Colonic mucosa (tissue), 4 donors: ENCODE results near the gene UBAC2. TPM values are rescaled to one million over a fixed set of nuclear protein-coding genes. Genes with fewer than 3 reads are reported as not detected.

Source experiments
- DNase-seq: peaks from one replicate; pipeline ENCODE4 v3.0.0-alpha.2; 2020
- H3K27ac ChIP-seq: fragments of 200-600 bp; one replicate; pipeline ENCODE4 v1.8.0; 2021
- H3K27me3 ChIP-seq: fragments of 200-600 bp; one replicate; pipeline ENCODE4 v1.8.0; 2021
- H3K36me3 ChIP-seq: fragments of 200-600 bp; one replicate; pipeline ENCODE4 v1.8.0; 2021
- H3K4me1 ChIP-seq: fragments of 200-600 bp; one replicate; pipeline ENCODE4 v1.8.0; 2021; ENCODE audit warnings: mild to moderate bottlenecking
- H3K4me3 ChIP-seq: fragments of 200-600 bp; one replicate; pipeline ENCODE4 v1.8.0; 2021
- H3K9ac ChIP-seq, 2 donors: one replicate each; pipeline ENCODE4 v1.7.0; 2013; ENCODE audit warnings: control low read depth in 2 of 2, low read depth in 2 of 2, low read length in 2 of 2
- H3K9me3 ChIP-seq: fragments of 200-600 bp; one replicate; pipeline ENCODE4 v1.8.0; 2021
- CTCF ChIP-seq: fragments of 200-600 bp; IDR thresholded peaks from one replicate; pipeline ENCODE4 v1.8.0; 2022; ENCODE audit warnings: antibody characterized with exemption, mild to moderate bottlenecking
- intact Hi-C: fragments of 100-400 bp; cut with DNase I; formaldehyde crosslinking; loops from one replicate; pipeline ENCODE4 v1.14.1; 2022
- total RNA-seq, 2 donors: library from RNA; stranded (reverse); fragmentation: NEBNext Ultra II Directional in 1 of 2; extraction: Animal tissue kit (Norgen Biotek cat#: 25700) in 1 of 2; gene quantifications; one replicate each; pipeline ENCODE4 v1.2.1, GENCODE V29; 2021
- donor health status: healthy.
- donor health status: DM: no; HTN: no; CAD: no.
- donor health status: DM: no; HTN: no; CAD: no.

Gene UBAC2
- total RNA-seq, 2 donors from 2014 or later: 67.6 to 88.4 TPM

DNA sequence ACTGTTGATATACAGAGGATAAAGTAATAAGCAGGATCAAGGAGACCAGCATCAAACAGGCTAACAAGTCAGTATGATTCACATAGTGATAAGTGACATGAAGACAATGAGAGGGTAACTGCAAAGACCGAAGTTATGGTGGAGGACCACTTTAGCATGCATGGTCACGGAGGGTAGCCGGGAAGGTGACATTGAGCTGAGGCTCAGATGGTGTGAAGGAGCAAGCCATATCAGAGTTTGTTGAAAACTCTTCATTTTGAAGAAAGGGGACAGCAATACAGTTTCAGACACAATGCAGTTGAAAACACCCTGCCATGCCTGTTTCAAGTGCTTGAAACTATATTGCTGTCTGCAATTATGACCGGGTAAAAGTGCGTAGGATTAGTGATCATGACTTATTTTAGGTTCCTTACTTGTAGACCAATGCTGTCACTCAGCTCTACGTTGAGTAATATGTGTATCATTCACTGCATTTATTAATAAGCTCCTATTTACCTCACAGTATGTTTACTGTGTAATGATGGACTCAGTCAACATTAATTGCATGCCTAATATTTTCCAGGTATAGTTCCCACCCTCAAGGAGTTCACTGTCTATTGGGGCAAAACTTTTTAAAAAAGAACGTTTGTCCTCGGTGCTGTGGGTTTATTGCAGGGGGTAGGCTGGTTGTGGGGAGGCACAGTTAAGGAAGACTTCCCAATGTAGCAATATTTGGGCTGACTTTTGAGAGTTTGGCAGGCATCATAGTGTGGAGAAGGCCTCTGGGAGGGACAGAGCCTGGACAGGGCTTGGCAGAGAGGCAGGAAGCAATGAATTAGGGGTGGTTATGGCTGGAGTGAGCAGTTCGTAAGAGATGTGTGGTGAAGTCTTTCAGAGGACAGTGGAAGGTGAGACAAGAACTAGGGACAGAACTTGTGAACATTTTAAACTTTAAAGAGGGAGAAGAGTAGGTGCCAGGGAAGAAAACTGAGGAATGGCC is 3.2 kb downstream of the UBAC2 start:
- Histone ChIP-seq H3K4me1 (peaks cover 5% of the 10 kb centered on the region), H3K9ac (no peak overlapping the region), H3K4me3 (no peak overlapping the region), H3K36me3 (no peaks in the 10 kb centered on the region), H3K27me3 (no peaks in the 10 kb centered on the region), H3K27ac (no peak overlapping the region), H3K9me3 (no peaks in the 10 kb centered on the region)
- DNase-seq: peak; percentile 14
- intact Hi-C loops: loop anchor here (10.0 kb wide), 1 partner anchor 119 kb away; no protein-coding TSS in a partner anchor
- no peak for TF ChIP-seq CTCF

DNA sequence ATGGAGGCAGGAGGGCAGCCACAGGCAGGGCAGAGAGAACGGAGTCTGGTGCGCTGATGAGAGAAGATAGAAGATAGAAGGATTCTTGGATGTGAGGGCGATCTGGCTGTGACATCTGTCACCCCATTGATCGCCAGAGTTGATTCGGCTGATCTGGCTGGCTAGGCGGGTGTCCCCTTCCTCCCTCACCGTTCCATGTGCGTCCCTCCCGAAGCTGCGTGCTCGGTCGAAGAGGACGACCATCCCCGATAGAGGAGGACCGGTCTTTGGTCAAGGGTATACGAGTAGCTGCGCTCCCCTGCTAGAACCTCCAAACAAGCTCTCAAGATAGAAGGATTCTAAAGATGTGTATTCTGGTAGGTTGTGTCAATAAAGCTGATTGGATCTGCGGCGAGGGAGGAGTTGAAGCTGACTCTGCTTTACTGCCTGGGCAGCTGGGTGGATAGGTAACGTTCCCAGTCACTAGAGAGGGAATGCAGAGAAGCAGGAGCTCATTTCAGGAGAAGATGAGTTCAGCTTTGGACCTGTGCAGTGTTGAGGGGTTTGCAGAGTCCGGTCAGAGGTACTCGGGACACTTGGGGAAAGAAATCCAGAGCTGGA is 5.1 kb downstream of the UBAC2 start:
- H3K27me3 ChIP-seq: no peaks in the 10 kb centered on the region
- peak; percentile 14 for DNase-seq
- no peak for TF ChIP-seq CTCF
- H3K9ac ChIP-seq: no peak overlapping the region
- no peak overlapping the region for H3K4me3 ChIP-seq
- H3K4me1 ChIP-seq: peaks cover 5% of the 10 kb centered on the region
- no peaks in the 10 kb centered on the region for H3K36me3 ChIP-seq
- no peak overlapping the region for H3K27ac ChIP-seq
- no peaks in the 10 kb centered on the region for H3K9me3 ChIP-seq
- intact Hi-C loops: loop anchor here (10.0 kb wide), 1 partner anchor 121 kb away; no protein-coding TSS in a partner anchor

DNA sequence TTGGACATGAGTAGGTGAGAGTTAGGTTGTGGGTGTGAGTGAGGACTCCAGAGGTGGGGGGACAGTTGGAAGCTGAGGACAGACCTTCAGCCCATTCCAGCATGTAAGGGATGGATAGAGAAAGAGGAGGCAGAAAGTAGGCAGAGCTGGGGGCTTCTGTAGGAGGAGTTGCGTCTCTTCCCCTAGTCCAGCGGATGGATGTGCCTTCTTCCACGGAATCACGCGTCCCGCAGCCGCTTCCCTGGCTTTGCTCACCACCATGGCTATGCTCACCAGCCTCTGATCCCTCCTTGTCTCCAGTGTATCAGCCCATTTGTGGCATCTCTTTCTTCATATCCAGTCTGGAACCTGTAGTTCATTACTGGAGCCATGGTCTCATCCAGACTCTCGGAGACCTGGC is 5.6 kb downstream of the UBAC2 start:
- Histone ChIP-seq H3K36me3 (no peaks in the 10 kb centered on the region), H3K4me1 (peaks cover 5% of the 10 kb centered on the region), H3K9ac (no peak overlapping the region), H3K9me3 (no peaks in the 10 kb centered on the region), H3K27ac (no peak overlapping the region), H3K4me3 (no peak overlapping the region), H3K27me3 (no peaks in the 10 kb centered on the region)
- DNase-seq: peak; percentile 11
- intact Hi-C loops: loop anchor here (10.0 kb wide), 1 partner anchor 121 kb away; no protein-coding TSS in a partner anchor
- no peak for TF ChIP-seq CTCF

- DNase-seq: peak; percentile 12
- Histone ChIP-seq H3K27ac (no peak overlapping the region), H3K4me3 (no peak overlapping the region), H3K27me3 (no peaks in the 10 kb centered on the region), H3K36me3 (no peaks in the 10 kb centered on the region), H3K4me1 (peaks cover 5% of the 10 kb centered on the region), H3K9ac (no peak overlapping the region), H3K9me3 (no peaks in the 10 kb centered on the region)
- TF ChIP-seq CTCF: no peak
- intact Hi-C loops: loop anchor here (10.0 kb wide), 1 partner anchor 122 kb away; no protein-coding TSS in a partner anchor
Observed at GRCh38 chr13:99206873-99207272, 6.2 kb downstream of the UBAC2 start.

DNA sequence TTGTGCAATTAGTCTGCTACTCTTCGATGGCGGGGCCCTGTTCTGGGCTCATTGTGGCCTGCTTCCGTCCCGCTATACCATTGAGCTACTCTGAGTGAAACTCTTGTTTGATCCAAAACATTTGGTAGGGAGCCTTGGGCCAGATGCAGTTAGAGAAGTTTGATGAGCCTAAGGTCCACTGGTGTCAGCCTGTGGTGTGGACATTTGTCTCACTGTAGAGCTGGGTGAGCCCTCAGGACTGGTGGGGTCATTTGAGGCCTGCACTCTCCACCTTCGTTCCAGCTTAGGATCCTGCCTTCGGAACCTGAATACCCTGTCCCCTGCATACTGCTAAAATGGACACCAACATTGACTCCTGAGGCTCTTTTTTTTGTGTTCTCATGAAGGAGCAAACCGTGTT is 6.9 kb downstream of the UBAC2 start:
- Histone ChIP-seq H3K4me3 (no peak overlapping the region), H3K36me3 (no peaks in the 10 kb centered on the region), H3K9ac (no peak overlapping the region), H3K9me3 (no peaks in the 10 kb centered on the region), H3K27ac (no peak overlapping the region), H3K27me3 (no peaks in the 10 kb centered on the region), H3K4me1 (peaks cover 1% of the 10 kb centered on the region)
- intact Hi-C loops: loop anchor here (10.0 kb wide), 1 partner anchor 123 kb away; no protein-coding TSS in a partner anchor
- no peak for DNase-seq
- no peak for TF ChIP-seq CTCF
